ENCODE measurements around the gene FANCE.

Gene FANCE

GRCh38 chr6:35470663-35471120 lies 18.6 kb downstream of the FANCE start:
- ChIA-PET POLR2A (interaction anchor here (0.6 to 1.1 kb wide), 2 partner anchors 19 to 173 kb away, joined by 5 to 6 read pairs; partner anchors contain the start of genes DEF6 and FANCE), CTCF (interaction anchor here (0.9 kb wide), 1 partner anchor 177 kb away, joined by 3 read pairs; no protein-coding TSS in a partner anchor)
- no peak overlapping the region for H3K27ac ChIP-seq (ENCODE audit: insufficient read depth in 1 of 2, low read depth in 1 of 2, low read length in 2 of 2, poor library complexity in 1 of 2, severe bottlenecking in 2 of 2)
- DNase-seq = no peak
- H3K36me3 ChIP-seq (ENCODE audit: control insufficient read depth in 4 of 4, insufficient read depth in 4 of 4, low read length in 3 of 4) = peaks cover 2 to 51% (median 26%) of the 10 kb centered on the region in 4 experiments
- 84% methylated on average over 2 of the region's 3 CpGs for WGBS (ENCODE audit: insufficient coverage)
- no peaks in the 10 kb centered on the region for H3K27me3 ChIP-seq (replicated peaks in 2 of 5; ENCODE audit: control insufficient read depth in 4 of 5, insufficient read depth in 5 of 5, low read length in 4 of 5)
- H3K4me1 ChIP-seq (ENCODE audit: control extremely low read depth in 1 of 4, control insufficient read depth in 4 of 4, insufficient read depth in 4 of 4, low read length in 3 of 4) = peaks cover 2 to 39% (median 30%) of the 10 kb centered on the region in 4 experiments
- H3K4me3 ChIP-seq (ENCODE audit: control insufficient read depth in 1 of 7, extremely low read depth in 1 of 7, insufficient read depth in 4 of 7, low read depth in 2 of 7, low read length in 6 of 7) = peak overlapping the region in 3 of 7 experiments; percentile 0 to 92 (median 90)
- H3K9me3 ChIP-seq (ENCODE audit: control extremely low read depth in 1 of 5, control insufficient read depth in 4 of 5, insufficient read depth in 2 of 5, low read depth in 1 of 5, low read length in 4 of 5) = no peaks in the 10 kb centered on the region

- WGBS (ENCODE audit: insufficient coverage) = 85% methylated on average over 6 of the region's 8 CpGs
- ChIA-PET CTCF (interaction anchor here (0.6 to 1.3 kb wide), 4 partner anchors 9 to 766 kb away, joined by 3 read pairs; no protein-coding TSS in a partner anchor), POLR2A (no interaction called here)
- H3K9me3 ChIP-seq (ENCODE audit: control extremely low read depth in 1 of 5, control insufficient read depth in 4 of 5, insufficient read depth in 2 of 5, low read depth in 1 of 5, low read length in 4 of 5) = no peaks in the 10 kb centered on the region
- peaks cover 2 to 40% (median 24%) of the 10 kb centered on the region in 4 experiments for H3K36me3 ChIP-seq (ENCODE audit: control insufficient read depth in 4 of 4, insufficient read depth in 4 of 4, low read length in 3 of 4)
- no peaks in the 10 kb centered on the region for H3K27me3 ChIP-seq (replicated peaks in 2 of 5; ENCODE audit: control insufficient read depth in 4 of 5, insufficient read depth in 5 of 5, low read length in 4 of 5)
- no peak for DNase-seq
- peak overlapping the region in 1 of 2 experiments; percentile 43 for H3K27ac ChIP-seq (ENCODE audit: insufficient read depth in 1 of 2, low read depth in 1 of 2, low read length in 2 of 2, poor library complexity in 1 of 2, severe bottlenecking in 2 of 2)
- peaks cover 2 to 39% (median 30%) of the 10 kb centered on the region in 4 experiments for H3K4me1 ChIP-seq (ENCODE audit: control extremely low read depth in 1 of 4, control insufficient read depth in 4 of 4, insufficient read depth in 4 of 4, low read length in 3 of 4)
- H3K4me3 ChIP-seq (ENCODE audit: control insufficient read depth in 1 of 7, extremely low read depth in 1 of 7, insufficient read depth in 4 of 7, low read depth in 2 of 7, low read length in 6 of 7) = no peak overlapping the region
These were observed 19.8 kb downstream of the FANCE start for GRCh38 chr6:35471836-35472345.

- DNase-seq = no peak
- CTCF ChIA-PET = interaction anchor here (1.0 to 1.3 kb wide), 2 partner anchors 17 to 180 kb away, joined by 3 to 4 read pairs; no protein-coding TSS in a partner anchor
These were observed 21.1 kb downstream of the FANCE start for GRCh38 chr6:35473075-35473849.

GRCh38 chr6:35473850-35474130 lies 21.7 kb downstream of the FANCE start:
- Histone ChIP-seq H3K4me3 (ENCODE audit: control insufficient read depth in 1 of 7, extremely low read depth in 1 of 7, insufficient read depth in 4 of 7, low read depth in 2 of 7, low read length in 6 of 7) (no peak overlapping the region), H3K27me3 (replicated peaks in 2 of 5; ENCODE audit: control insufficient read depth in 4 of 5, insufficient read depth in 5 of 5, low read length in 4 of 5) (no peaks in the 10 kb centered on the region), H3K27ac (ENCODE audit: insufficient read depth in 1 of 2, low read depth in 1 of 2, low read length in 2 of 2, poor library complexity in 1 of 2, severe bottlenecking in 2 of 2) (no peak overlapping the region), H3K36me3 (ENCODE audit: control insufficient read depth in 4 of 4, insufficient read depth in 4 of 4, low read length in 3 of 4) (peaks cover 2 to 40% (median 24%) of the 10 kb centered on the region in 4 experiments), H3K9me3 (ENCODE audit: control extremely low read depth in 1 of 5, control insufficient read depth in 4 of 5, insufficient read depth in 2 of 5, low read depth in 1 of 5, low read length in 4 of 5) (peaks cover 0 to 4% (median 0%) of the 10 kb centered on the region in 5 experiments), H3K4me1 (ENCODE audit: control extremely low read depth in 1 of 4, control insufficient read depth in 4 of 4, insufficient read depth in 4 of 4, low read length in 3 of 4) (peaks cover 2 to 29% (median 22%) of the 10 kb centered on the region in 4 experiments)
- no peak for DNase-seq
- ChIA-PET CTCF (interaction anchor here (1.0 to 1.3 kb wide), 2 partner anchors 18 to 180 kb away, joined by 3 to 4 read pairs; no protein-coding TSS in a partner anchor), POLR2A (no interaction called here)

More at GRCh38 chr6:35473075-35473849, 21.1 kb downstream of the FANCE start:
- 100% methylated on average over 5 of the region's 9 CpGs for WGBS (ENCODE audit: insufficient coverage)
- H3K4me1 ChIP-seq (ENCODE audit: control extremely low read depth in 1 of 4, control insufficient read depth in 4 of 4, insufficient read depth in 4 of 4, low read length in 3 of 4) = peaks cover 2 to 32% (median 25%) of the 10 kb centered on the region in 4 experiments
- peaks cover 0 to 4% (median 0%) of the 10 kb centered on the region in 5 experiments for H3K9me3 ChIP-seq (ENCODE audit: control extremely low read depth in 1 of 5, control insufficient read depth in 4 of 5, insufficient read depth in 2 of 5, low read depth in 1 of 5, low read length in 4 of 5)
- H3K27ac ChIP-seq (ENCODE audit: insufficient read depth in 1 of 2, low read depth in 1 of 2, low read length in 2 of 2, poor library complexity in 1 of 2, severe bottlenecking in 2 of 2) = no peak overlapping the region
- POLR2A ChIA-PET = interaction anchor here (0.6 kb wide), 1 partner anchor 1499 kb away, joined by 6 read pairs; no protein-coding TSS in a partner anchor
- peaks cover 2 to 40% (median 24%) of the 10 kb centered on the region in 4 experiments for H3K36me3 ChIP-seq (ENCODE audit: control insufficient read depth in 4 of 4, insufficient read depth in 4 of 4, low read length in 3 of 4)
- H3K4me3 ChIP-seq (ENCODE audit: control insufficient read depth in 1 of 7, extremely low read depth in 1 of 7, insufficient read depth in 4 of 7, low read depth in 2 of 7, low read length in 6 of 7) = no peak overlapping the region
- H3K27me3 ChIP-seq (replicated peaks in 2 of 5; ENCODE audit: control insufficient read depth in 4 of 5, insufficient read depth in 5 of 5, low read length in 4 of 5) = no peaks in the 10 kb centered on the region

- Histone ChIP-seq H3K4me1 (ENCODE audit: control extremely low read depth in 1 of 4, control insufficient read depth in 4 of 4, insufficient read depth in 4 of 4, low read length in 3 of 4) (peaks cover 2 to 26% (median 18%) of the 10 kb centered on the region in 4 experiments), H3K27me3 (replicated peaks in 2 of 5; ENCODE audit: control insufficient read depth in 4 of 5, insufficient read depth in 5 of 5, low read length in 4 of 5) (no peaks in the 10 kb centered on the region), H3K4me3 (ENCODE audit: control insufficient read depth in 1 of 7, extremely low read depth in 1 of 7, insufficient read depth in 4 of 7, low read depth in 2 of 7, low read length in 6 of 7) (no peak overlapping the region), H3K9me3 (ENCODE audit: control extremely low read depth in 1 of 5, control insufficient read depth in 4 of 5, insufficient read depth in 2 of 5, low read depth in 1 of 5, low read length in 4 of 5) (peaks cover 0 to 4% (median 0%) of the 10 kb centered on the region in 5 experiments), H3K36me3 (ENCODE audit: control insufficient read depth in 4 of 4, insufficient read depth in 4 of 4, low read length in 3 of 4) (peaks cover 2 to 40% (median 23%) of the 10 kb centered on the region in 4 experiments), H3K27ac (ENCODE audit: insufficient read depth in 1 of 2, low read depth in 1 of 2, low read length in 2 of 2, poor library complexity in 1 of 2, severe bottlenecking in 2 of 2) (no peak overlapping the region)
- no peak for DNase-seq
- ChIA-PET CTCF (interaction anchor here (1.3 kb wide), 1 partner anchor 18 kb away, joined by 4 read pairs; no protein-coding TSS in a partner anchor), POLR2A (interaction anchor here (0.6 kb wide), 1 partner anchor 84 kb away, joined by 3 read pairs; no protein-coding TSS in a partner anchor)
- WGBS (ENCODE audit: insufficient coverage) = 89% methylated on average over 3 of the region's 14 CpGs
These were observed 22.2 kb downstream of the FANCE start for GRCh38 chr6:35474131-35474941.

DNA sequence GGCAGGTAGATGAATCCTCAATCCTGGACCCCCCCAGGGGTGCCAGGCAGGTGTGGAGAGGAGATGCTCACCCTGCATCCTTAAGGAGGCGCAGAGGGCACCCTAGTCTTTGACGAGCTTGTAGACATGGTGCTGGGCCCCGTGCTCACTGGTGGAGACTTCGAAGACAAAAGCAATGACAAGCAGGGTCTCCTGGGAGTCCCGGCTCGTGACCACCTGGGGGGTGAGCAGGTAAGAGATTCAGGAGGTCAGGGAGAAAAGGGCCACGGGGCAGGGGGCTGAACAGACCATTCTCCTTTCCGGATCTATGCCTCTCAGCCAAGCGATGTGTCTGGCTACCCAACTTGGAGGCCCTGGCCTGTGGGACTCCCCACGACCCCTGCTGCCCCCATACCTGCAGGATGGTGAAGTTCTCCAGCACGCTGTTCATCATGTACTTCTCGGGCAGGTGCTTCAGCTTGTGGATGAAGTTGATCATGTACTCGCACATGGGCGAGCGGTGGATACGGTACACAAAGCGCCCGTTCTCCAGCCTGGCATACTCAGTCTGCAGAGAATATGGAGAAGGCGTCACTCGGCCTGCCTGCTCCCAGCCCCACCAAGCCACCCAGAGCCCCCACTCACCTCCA lies 22.9 kb downstream of the FANCE start:
- DNase-seq = no peak
- ChIA-PET CTCF (no interaction called here), POLR2A (interaction anchor here (0.5 kb wide), 1 partner anchor 20 kb away, joined by 4 read pairs; no protein-coding TSS in a partner anchor)
- no peak overlapping the region for H3K4me3 ChIP-seq (ENCODE audit: control insufficient read depth in 1 of 7, extremely low read depth in 1 of 7, insufficient read depth in 4 of 7, low read depth in 2 of 7, low read length in 6 of 7)
- WGBS (ENCODE audit: insufficient coverage) = 96% methylated on average over 18 of the region's 20 CpGs
- peaks cover 0 to 4% (median 0%) of the 10 kb centered on the region in 5 experiments for H3K9me3 ChIP-seq (ENCODE audit: control extremely low read depth in 1 of 5, control insufficient read depth in 4 of 5, insufficient read depth in 2 of 5, low read depth in 1 of 5, low read length in 4 of 5)
- H3K36me3 ChIP-seq (ENCODE audit: control insufficient read depth in 4 of 4, insufficient read depth in 4 of 4, low read length in 3 of 4) = peaks cover 2 to 35% (median 19%) of the 10 kb centered on the region in 4 experiments
- no peak overlapping the region for H3K27ac ChIP-seq (ENCODE audit: insufficient read depth in 1 of 2, low read depth in 1 of 2, low read length in 2 of 2, poor library complexity in 1 of 2, severe bottlenecking in 2 of 2)
- H3K4me1 ChIP-seq (ENCODE audit: control extremely low read depth in 1 of 4, control insufficient read depth in 4 of 4, insufficient read depth in 4 of 4, low read length in 3 of 4) = peaks cover 0 to 22% (median 12%) of the 10 kb centered on the region in 4 experiments
- H3K27me3 ChIP-seq (replicated peaks in 2 of 5; ENCODE audit: control insufficient read depth in 4 of 5, insufficient read depth in 5 of 5, low read length in 4 of 5) = no peaks in the 10 kb centered on the region
